HepG2 (cell line): ENCODE results near the gene LITAFD. TPM values are rescaled to one million over a fixed set of nuclear protein-coding genes. Genes with fewer than 3 reads are reported as not detected.

Experiments used
- ARHGAP35 ChIP-seq: sonication (generic); formaldehyde crosslinking; IDR thresholded peaks from 2 replicates; pipeline ENCODE4 v1.9.0; 2022; ENCODE audit warnings: mild to moderate bottlenecking, inconsistent platforms, moderate library complexity, missing genetic modification reagents, borderline replicate concordance
- CBFB ChIP-seq: sonication (generic); formaldehyde crosslinking; IDR thresholded peaks from 2 replicates; pipeline ENCODE4 v1.4.0; 2020; ENCODE audit warnings: missing genetic modification reagents
- DR1 ChIP-seq: sonication (generic); formaldehyde crosslinking; IDR thresholded peaks from 2 replicates; pipeline ENCODE4 v1.8.0; 2021; ENCODE audit warnings: mild to moderate bottlenecking, missing genetic modification reagents, inconsistent platforms
- FOXP1 ChIP-seq, 2 experiments: fragments of 450-650 bp in 1 of 2; IDR thresholded peaks; 2 replicates each; pipeline ENCODE4 v1.6.1; 2017 to 2018; ENCODE audit warnings: antibody characterized with exemption in 1 of 2
- HNRNPK ChIP-seq: fragments of 200-400 bp; formaldehyde crosslinking; IDR thresholded peaks from 2 replicates; pipeline ENCODE4 v1.6.1; 2018; ENCODE audit warnings: low read length, low read depth, moderate library complexity, mild to moderate bottlenecking; ENCODE audit not compliant: poor library complexity, severe bottlenecking
- NFYB ChIP-seq: sonication (generic); formaldehyde crosslinking; IDR thresholded peaks from 2 replicates; pipeline ENCODE4 v1.4.0; 2020; ENCODE audit warnings: missing genetic modification reagents
- NFYC ChIP-seq: IDR thresholded peaks from 2 replicates; pipeline ENCODE4 v1.6.1; 2016; ENCODE audit warnings: missing genetic modification reagents, missing compliant biosample characterization
- NONO ChIP-seq, 2 experiments: fragments of 450-650 bp in 1 of 2; sonication (generic) in 1 of 2; formaldehyde crosslinking in 1 of 2; IDR thresholded peaks in 1 of 2; conservative IDR thresholded peaks in 1 of 2; 2 replicates each; pipeline versions ENCODE4 v1.6.1 to v1.8.0; 2017 to 2022; ENCODE audit warnings: mild to moderate bottlenecking in 1 of 2, missing genetic modification reagents in 1 of 2, moderate library complexity in 1 of 2
- RXRA ChIP-seq: sonication (generic); formaldehyde crosslinking; IDR thresholded peaks from 2 replicates; pipeline ENCODE4 v1.5.1; 2020; ENCODE audit warnings: missing genetic modification reagents
- ZFAT ChIP-seq: sonication (generic); formaldehyde crosslinking; conservative IDR thresholded peaks from 2 replicates; pipeline ENCODE4 v1.8.1; 2023; ENCODE audit warnings: missing genetic modification reagents, inconsistent platforms
- ZFP82 ChIP-seq: sonication (generic); formaldehyde crosslinking; IDR thresholded peaks from 2 replicates; pipeline ENCODE4 v1.5.1; 2020; ENCODE audit warnings: mild to moderate bottlenecking, missing genetic modification reagents, borderline replicate concordance
- ZNF350 ChIP-seq: sonication (generic); formaldehyde crosslinking; IDR thresholded peaks from 2 replicates; pipeline ENCODE4 v1.4.0; 2020; ENCODE audit warnings: mild to moderate bottlenecking, low read depth, missing genetic modification reagents, borderline replicate concordance
- polyA plus RNA-seq, 8 experiments: library from polyadenylated mRNA; depleted of rRNA in 3 of 8; stranded (reverse) in 7 of 8; unstranded in 1 of 8; fragments of >200 nt; fragmentation: Illumina TruSeq in 4 of 8; extraction: Trizol in 4 of 8; gene quantifications; 2 replicates each; pipeline versions ENCODE4 v1.2.1 to v1.2.3, GENCODE V29; 2011 to 2016; ENCODE audit warnings: low read depth in 4 of 8, missing spikeins in 1 of 8, mixed read lengths in 1 of 8; ENCODE audit not compliant: insufficient read depth in 1 of 8
- total RNA-seq, 5 experiments: library from RNA; depleted of rRNA; stranded (reverse); fragments of >200 nt; fragmentation: Illumina TruSeq; extraction: Trizol; gene quantifications; 2 replicates each; pipeline ENCODE4 v1.2.3, GENCODE V29; 2016; ENCODE audit warnings: low read depth in 1 of 5
- TF ChIP-seq, protein P1 (sequence below), 2 experiments: sonication (generic) in 1 of 2; formaldehyde crosslinking in 1 of 2; IDR thresholded peaks; 2 replicates each; pipeline versions ENCODE4 v1.4.0 to v1.6.1; 2016 to 2020; ENCODE audit warnings: borderline replicate concordance in 1 of 2, low read depth in 1 of 2, mild to moderate bottlenecking in 1 of 2, missing genetic modification reagents in 1 of 2
- TF ChIP-seq, protein P2 (sequence below): IDR thresholded peaks from 2 replicates; pipeline ENCODE4 v1.6.1; 2016; ENCODE audit warnings: missing biosample characterization, missing genetic modification reagents, low read depth
- TF ChIP-seq, protein P3 (sequence below): sonication (generic); formaldehyde crosslinking; IDR thresholded peaks from 2 replicates; pipeline ENCODE4 v1.8.0; 2023; ENCODE audit warnings: mild to moderate bottlenecking, missing genetic modification reagents
- TF ChIP-seq, protein P4 (sequence below): sonication (generic); formaldehyde crosslinking; IDR thresholded peaks from 2 replicates; pipeline ENCODE4 v1.4.0; 2020; ENCODE audit warnings: missing genetic modification reagents, mild to moderate bottlenecking, borderline replicate concordance
- TF ChIP-seq, protein P5 (sequence below): sonication (generic); formaldehyde crosslinking; IDR thresholded peaks from 2 replicates; pipeline ENCODE4 v1.4.0; 2020; ENCODE audit warnings: mild to moderate bottlenecking, missing genetic modification reagents
- TF ChIP-seq, protein P6 (sequence below): sonication (generic); IDR thresholded peaks from 2 replicates; pipeline ENCODE4 v1.6.1; 2016; ENCODE audit warnings: low read depth, borderline replicate concordance

The LITAFD gene
- total and polyA plus RNA-seq, 2 of the 13 experiments (the other 11 are each of a cell fraction or from before 2014, with no cell fraction given) = not detected

DNA sequence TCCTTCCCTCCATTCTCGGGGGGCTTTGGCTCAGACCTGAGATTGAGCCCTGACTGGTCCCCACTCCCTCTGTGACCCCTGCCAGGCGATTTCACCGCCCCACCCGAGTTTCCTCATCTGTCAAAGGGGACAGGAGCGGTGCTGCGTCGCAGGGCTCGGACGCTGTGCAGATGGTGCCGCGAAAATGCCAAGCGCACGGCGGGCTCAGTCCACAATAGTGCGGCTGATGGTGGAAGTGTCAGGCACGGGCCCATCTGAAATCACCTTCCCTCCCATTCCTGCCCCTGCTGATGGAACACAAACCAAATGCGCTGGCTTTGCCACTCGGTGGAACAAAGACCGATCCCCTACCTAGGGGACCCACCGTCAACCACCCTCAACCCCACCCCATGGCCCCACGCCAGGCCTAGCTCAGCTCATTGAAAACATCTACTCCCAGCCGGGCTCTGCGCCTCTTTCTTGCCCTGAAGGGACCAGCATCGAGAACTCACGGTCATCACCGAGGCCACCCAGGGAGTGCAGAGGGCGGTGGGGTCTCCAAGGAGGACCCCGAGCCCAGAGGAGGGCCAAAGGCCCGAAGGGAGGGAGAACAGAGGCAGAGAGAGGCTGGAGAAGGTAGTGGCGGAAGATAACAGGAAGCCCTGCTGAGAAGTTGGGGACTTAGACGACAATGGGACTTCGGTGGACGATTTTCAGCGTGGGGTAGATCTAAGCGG, 14.8 kb upstream of the LITAFD start (continued):
- TF ChIP-seq, protein P1, sequence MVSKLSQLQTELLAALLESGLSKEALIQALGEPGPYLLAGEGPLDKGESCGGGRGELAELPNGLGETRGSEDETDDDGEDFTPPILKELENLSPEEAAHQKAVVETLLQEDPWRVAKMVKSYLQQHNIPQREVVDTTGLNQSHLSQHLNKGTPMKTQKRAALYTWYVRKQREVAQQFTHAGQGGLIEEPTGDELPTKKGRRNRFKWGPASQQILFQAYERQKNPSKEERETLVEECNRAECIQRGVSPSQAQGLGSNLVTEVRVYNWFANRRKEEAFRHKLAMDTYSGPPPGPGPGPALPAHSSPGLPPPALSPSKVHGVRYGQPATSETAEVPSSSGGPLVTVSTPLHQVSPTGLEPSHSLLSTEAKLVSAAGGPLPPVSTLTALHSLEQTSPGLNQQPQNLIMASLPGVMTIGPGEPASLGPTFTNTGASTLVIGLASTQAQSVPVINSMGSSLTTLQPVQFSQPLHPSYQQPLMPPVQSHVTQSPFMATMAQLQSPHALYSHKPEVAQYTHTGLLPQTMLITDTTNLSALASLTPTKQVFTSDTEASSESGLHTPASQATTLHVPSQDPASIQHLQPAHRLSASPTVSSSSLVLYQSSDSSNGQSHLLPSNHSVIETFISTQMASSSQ (IDR thresholded peaks at IDR 0.05; ENCODE audit: low read depth) = no peak
- TF ChIP-seq, protein P1 (CRISPR knock-in tag; IDR thresholded peaks at IDR 0.05; ENCODE audit: borderline replicate concordance) = 0 out of 2 replicates have a peak, but pooled peaks have one; percentile 46
- no peak for TF ChIP-seq NFYC (CRISPR knock-in tag)
- TF ChIP-seq FOXP1 (IDR thresholded peaks at IDR 0.05) = no peak
- no peak for TF ChIP-seq FOXP1 (CRISPR knock-in tag; IDR thresholded peaks at IDR 0.05)
- no peak; the same call in 1 of the 2 replicates for TF ChIP-seq RXRA
- TF ChIP-seq, protein P2, sequence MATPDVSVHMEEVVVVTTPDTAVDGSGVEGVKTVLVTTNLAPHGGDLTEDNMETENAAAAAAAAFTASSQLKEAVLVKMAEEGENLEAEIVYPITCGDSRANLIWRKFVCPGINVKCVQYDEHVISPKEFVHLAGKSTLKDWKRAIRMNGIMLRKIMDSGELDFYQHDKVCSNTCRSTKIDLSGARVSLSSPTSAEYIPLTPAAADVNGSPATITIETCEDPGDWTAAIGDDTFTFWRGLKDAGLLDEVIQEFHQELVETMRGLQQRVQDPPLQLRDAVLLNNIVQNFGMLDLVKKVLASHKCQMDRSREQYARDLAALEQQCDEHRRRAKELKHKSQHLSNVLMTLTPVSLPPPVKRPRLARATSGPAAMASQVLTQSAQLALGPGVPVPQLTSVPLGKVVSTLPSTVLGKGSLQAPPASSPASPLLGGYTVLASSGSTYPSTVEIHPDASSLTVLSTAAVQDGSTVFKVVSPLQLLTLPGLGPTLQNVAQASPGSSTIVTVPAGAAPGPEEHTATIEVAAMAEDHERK (CRISPR knock-in tag) = no peak
- no peak for TF ChIP-seq DR1 (CRISPR knock-in tag)
- peak; percentile 53; the same call in 1 of the 2 replicates for TF ChIP-seq CBFB (CRISPR knock-in tag)
- no peak; the same call in 1 of the 2 replicates for TF ChIP-seq ARHGAP35 (CRISPR knock-in tag)
- TF ChIP-seq HNRNPK = no peak
- TF ChIP-seq, protein P3, sequence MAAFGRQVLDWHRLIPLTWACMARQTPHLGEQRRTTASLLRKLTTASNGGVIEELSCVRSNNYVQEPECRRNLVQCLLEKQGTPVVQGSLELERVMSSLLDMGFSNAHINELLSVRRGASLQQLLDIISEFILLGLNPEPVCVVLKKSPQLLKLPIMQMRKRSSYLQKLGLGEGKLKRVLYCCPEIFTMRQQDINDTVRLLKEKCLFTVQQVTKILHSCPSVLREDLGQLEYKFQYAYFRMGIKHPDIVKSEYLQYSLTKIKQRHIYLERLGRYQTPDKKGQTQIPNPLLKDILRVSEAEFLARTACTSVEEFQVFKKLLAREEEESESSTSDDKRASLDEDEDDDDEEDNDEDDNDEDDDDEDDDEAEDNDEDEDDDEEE (CRISPR knock-in tag) = no peak
- TF ChIP-seq, protein P4, sequence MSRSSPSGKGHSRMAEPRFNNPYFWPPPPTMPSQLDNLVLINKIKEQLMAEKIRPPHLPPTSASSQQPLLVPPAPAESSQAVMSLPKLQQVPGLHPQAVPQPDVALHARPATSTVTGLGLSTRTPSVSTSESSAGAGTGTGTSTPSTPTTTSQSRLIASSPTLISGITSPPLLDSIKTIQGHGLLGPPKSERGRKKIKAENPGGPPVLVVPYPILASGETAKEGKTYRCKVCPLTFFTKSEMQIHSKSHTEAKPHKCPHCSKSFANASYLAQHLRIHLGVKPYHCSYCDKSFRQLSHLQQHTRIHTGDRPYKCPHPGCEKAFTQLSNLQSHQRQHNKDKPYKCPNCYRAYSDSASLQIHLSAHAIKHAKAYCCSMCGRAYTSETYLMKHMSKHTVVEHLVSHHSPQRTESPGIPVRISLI (CRISPR knock-in tag) = no peak
- no peak for TF ChIP-seq ZFAT (CRISPR knock-in tag)
- TF ChIP-seq, protein P5, sequence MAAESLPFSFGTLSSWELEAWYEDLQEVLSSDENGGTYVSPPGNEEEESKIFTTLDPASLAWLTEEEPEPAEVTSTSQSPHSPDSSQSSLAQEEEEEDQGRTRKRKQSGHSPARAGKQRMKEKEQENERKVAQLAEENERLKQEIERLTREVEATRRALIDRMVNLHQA = no peak
- TF ChIP-seq, protein P6, sequence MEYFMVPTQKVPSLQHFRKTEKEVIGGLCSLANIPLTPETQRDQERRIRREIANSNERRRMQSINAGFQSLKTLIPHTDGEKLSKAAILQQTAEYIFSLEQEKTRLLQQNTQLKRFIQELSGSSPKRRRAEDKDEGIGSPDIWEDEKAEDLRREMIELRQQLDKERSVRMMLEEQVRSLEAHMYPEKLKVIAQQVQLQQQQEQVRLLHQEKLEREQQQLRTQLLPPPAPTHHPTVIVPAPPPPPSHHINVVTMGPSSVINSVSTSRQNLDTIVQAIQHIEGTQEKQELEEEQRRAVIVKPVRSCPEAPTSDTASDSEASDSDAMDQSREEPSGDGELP = no peak; the same call in 1 of the 2 replicates
- TF ChIP-seq ZNF350 (CRISPR knock-in tag) = no peak
- TF ChIP-seq NFYB (CRISPR knock-in tag) = no peak
- TF ChIP-seq ZFP82 (CRISPR knock-in tag) = no peak
- TF ChIP-seq NONO (IDR thresholded peaks at IDR 0.05) = no peak
- peak; percentile 74 for TF ChIP-seq NONO (CRISPR knock-in tag; conservative IDR thresholded peaks at IDR 0.05)
